Naive thymus-derived CD4-positive, alpha-beta T cell (primary cell): ENCODE measurements around the gene OVCH1. TPM values are rescaled to one million over a fixed set of nuclear protein-coding genes. Genes with fewer than 3 reads are reported as not detected.
"Not testable (repeated sequence)": the region's sequence is repeated elsewhere in the genome, so short reads cannot be mapped to it uniquely, and the experiment has no call there.

Experiments
- ATAC-seq: fragments of 150-1000 bp; cut with Tn5 transposase; 2 replicates; pipeline ENCODE4 v1.10.0; 2021; ENCODE audit warnings: mild to moderate bottlenecking, moderate library complexity
- CTCF ChIA-PET: fragments of 350-600 bp; sonication (Branson Sonifier 250); formaldehyde crosslinking; loops from one replicate; lab custom pipeline; 2021; ENCODE audit warnings: antibody characterized with exemption; lab: Charles Lee
- POLR2A ChIA-PET: fragments of 350-600 bp; sonication (Branson Sonifier 250); formaldehyde crosslinking; loops from one replicate; lab custom pipeline; 2021; ENCODE audit warnings: antibody characterized with exemption, inconsistent platforms; lab: Charles Lee
- DNase-seq, 9 donors: peaks; one replicate each; pipeline versions ENCODE4 v3.0.0 to v3.0.0-alpha.2; 2020 to 2022; ENCODE audit warnings: mixed read lengths in 1 of 9
- H3K27ac ChIP-seq: one replicate; pipeline ENCODE4 v1.7.0; 2013; ENCODE audit warnings: mild to moderate bottlenecking, low read depth, low read length, moderate library complexity
- H3K27me3 ChIP-seq, 2 donors: one replicate each; pipeline ENCODE4 v1.7.0; 2013; ENCODE audit warnings: low read length in 2 of 2, mild to moderate bottlenecking in 2 of 2, moderate library complexity in 2 of 2; ENCODE audit not compliant: control insufficient read depth in 2 of 2, insufficient read depth in 2 of 2
- H3K36me3 ChIP-seq, 3 experiments: 1 replicate in 2 of 3; 2 replicates in 1 of 3; pipeline ENCODE4 v1.7.0; 2013; ENCODE audit warnings: low read length in 3 of 3, mild to moderate bottlenecking in 3 of 3, moderate library complexity in 1 of 3; ENCODE audit not compliant: insufficient read depth in 3 of 3, control insufficient read depth in 2 of 3
- H3K4me1 ChIP-seq, 2 donors: one replicate each; pipeline ENCODE4 v1.7.0; 2013; ENCODE audit warnings: low read length in 2 of 2, mild to moderate bottlenecking in 2 of 2, moderate library complexity in 1 of 2; ENCODE audit not compliant: control insufficient read depth in 2 of 2, insufficient read depth in 2 of 2
- H3K4me3 ChIP-seq: 2 replicates; pipeline ENCODE4 v1.7.0; 2013; ENCODE audit warnings: mild to moderate bottlenecking, low read length
- H3K9me3 ChIP-seq, 3 experiments: 1 replicate in 2 of 3; 2 replicates in 1 of 3; pipeline ENCODE4 v1.7.0; 2013; ENCODE audit warnings: low read length in 3 of 3; ENCODE audit not compliant: control insufficient read depth in 2 of 3
- H3K27ac Mint-ChIP-seq, 9 donors: one replicate each; pipeline ENCODE4 v1.8.0; 2020 to 2022; ENCODE audit warnings: mixed read lengths in 9 of 9, mild to moderate bottlenecking in 8 of 9, moderate library complexity in 5 of 9, inconsistent platforms in 2 of 9
- H3K27me3 Mint-ChIP-seq, 5 donors: one replicate each; pipeline ENCODE4 v1.8.0; 2021 to 2022; ENCODE audit warnings: mixed read lengths in 5 of 5, mild to moderate bottlenecking in 1 of 5
- H3K36me3 Mint-ChIP-seq, 5 donors: one replicate each; pipeline ENCODE4 v1.8.0; 2020 to 2022; ENCODE audit warnings: mixed read lengths in 5 of 5, mild to moderate bottlenecking in 3 of 5, inconsistent platforms in 1 of 5
- H3K4me1 Mint-ChIP-seq, 7 donors: one replicate each; pipeline ENCODE4 v1.8.0; 2020 to 2022; ENCODE audit warnings: mixed read lengths in 7 of 7, mild to moderate bottlenecking in 3 of 7, inconsistent platforms in 1 of 7
- H3K4me3 Mint-ChIP-seq, 10 donors: one replicate each; pipeline ENCODE4 v1.8.0; 2020 to 2022; ENCODE audit warnings: mild to moderate bottlenecking in 10 of 10, mixed read lengths in 10 of 10, moderate library complexity in 6 of 10, inconsistent platforms in 2 of 10
- H3K9me3 Mint-ChIP-seq, 11 donors: one replicate each; pipeline ENCODE4 v1.8.0; 2020 to 2022; ENCODE audit warnings: mixed read lengths in 11 of 11, mild to moderate bottlenecking in 4 of 11, inconsistent platforms in 1 of 11, moderate library complexity in 1 of 11
- intact Hi-C, 2 donors: fragments of 100-400 bp; cut with micrococcal nuclease; formaldehyde crosslinking; loops; one replicate each; pipeline ENCODE4 v1.15.1; 2023
- polyA plus RNA-seq, 2 donors: library from polyadenylated mRNA; unstranded; fragments of 300-500 nt; fragmentation: Illumina TruSeq; gene quantifications; one replicate each; pipeline ENCODE4 v1.2.3, GENCODE V29; 2021
- total RNA-seq, 6 experiments: library from RNA in 5 of 6; stranded (reverse) in 5 of 6; gene quantifications; 1 replicate in 5 of 6; 2 replicates in 1 of 6; pipeline ENCODE4 v1.2.3 and lab custom pipeline; 2021 to 2026

OVCH1 gene
- total and polyA plus RNA-seq, 7 experiments from 2014 or later, result not detected

GRCh38 chr12:29438752-29439408, 58.6 kb downstream of the OVCH1 start:
- CTCF ChIA-PET, result no interaction called here
- peaks cover 0 to 27% (median 19%) of the 10 kb centered on the region in 5 donors for H3K27me3 Mint-ChIP-seq
- no peak overlapping the region for H3K27ac ChIP-seq
- no peaks in the 10 kb centered on the region for H3K4me1 Mint-ChIP-seq
- H3K9me3 ChIP-seq, result no peaks in the 10 kb centered on the region
- no peak for DNase-seq
- H3K4me3 Mint-ChIP-seq, result no peak overlapping the region
- H3K4me3 ChIP-seq, result no peak overlapping the region
- H3K27ac Mint-ChIP-seq, result no peak overlapping the region
- POLR2A ChIA-PET, result no interaction called here
- no peak for ATAC-seq
- H3K9me3 Mint-ChIP-seq, result peaks cover 0 to 9% (median 4%) of the 10 kb centered on the region in 11 donors
- H3K4me1 ChIP-seq, result no peaks in the 10 kb centered on the region
- H3K27me3 ChIP-seq, result no peaks in the 10 kb centered on the region
- intact Hi-C loops, result no loop called here
- H3K36me3 Mint-ChIP-seq, result peaks cover 0 to 7% (median 0%) of the 10 kb centered on the region in 5 donors
- no peaks in the 10 kb centered on the region for H3K36me3 ChIP-seq

DNA sequence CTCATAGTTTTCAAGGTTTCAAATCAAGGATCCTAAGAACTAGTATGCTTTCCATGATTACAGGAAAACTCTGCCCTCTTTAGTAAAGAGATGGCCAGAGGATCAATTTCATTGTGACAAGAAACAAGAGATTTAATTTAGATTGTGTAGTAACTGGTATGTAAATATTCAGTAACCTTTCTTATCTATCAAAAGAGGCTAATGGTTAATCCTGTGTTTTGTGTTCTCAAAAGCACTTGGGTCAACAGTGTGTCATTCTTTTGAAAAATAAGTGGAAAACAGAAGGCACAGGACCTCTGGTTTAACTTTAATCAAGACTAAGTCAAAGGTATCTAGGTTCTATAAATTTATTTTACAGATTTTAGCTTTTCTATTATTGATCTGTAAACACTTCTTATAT, 59.9 kb downstream of the OVCH1 start:
- H3K9me3 ChIP-seq, result no peaks in the 10 kb centered on the region
- no peaks in the 10 kb centered on the region for H3K27me3 ChIP-seq
- Mint-ChIP-seq H3K4me3 (no peak overlapping the region), H3K27me3 (peaks cover 0 to 29% (median 25%) of the 10 kb centered on the region in 5 donors), H3K27ac (no peak overlapping the region), H3K4me1 (no peaks in the 10 kb centered on the region), H3K36me3 (peaks cover 0 to 7% (median 0%) of the 10 kb centered on the region in 5 donors), H3K9me3 (peaks cover 0 to 9% (median 4%) of the 10 kb centered on the region in 11 donors)
- no peak overlapping the region for H3K27ac ChIP-seq
- H3K36me3 ChIP-seq, result no peaks in the 10 kb centered on the region
- ATAC-seq, result no peak
- intact Hi-C loops, result no loop called here
- H3K4me3 ChIP-seq, result no peak overlapping the region
- no peaks in the 10 kb centered on the region for H3K4me1 ChIP-seq
- POLR2A ChIA-PET, result no interaction called here
- no peak for DNase-seq
- CTCF ChIA-PET, result no interaction called here

- CTCF ChIA-PET, H3K4me1 Mint-ChIP-seq, DNase-seq, H3K4me3 ChIP-seq, POLR2A ChIA-PET, H3K27ac Mint-ChIP-seq, H3K4me3 Mint-ChIP-seq, ATAC-seq, H3K27ac ChIP-seq, intact Hi-C loops, H3K27me3 ChIP-seq, H3K9me3 Mint-ChIP-seq, H3K9me3 ChIP-seq, H3K36me3 ChIP-seq, H3K36me3 Mint-ChIP-seq, H3K4me1 ChIP-seq: not testable (repeated sequence)
- peaks cover 0 to 36% (median 29%) of the 10 kb centered on the region in 5 donors for H3K27me3 Mint-ChIP-seq
Measured at GRCh38 chr12:29436815-29437214, 60.7 kb downstream of the OVCH1 start.

GRCh38 chr12:29431513-29431912, 66.0 kb downstream of the OVCH1 start:
- H3K27ac ChIP-seq, result no peak overlapping the region
- Mint-ChIP-seq H3K4me3 (no peak overlapping the region), H3K27me3 (peaks cover 0 to 17% (median 10%) of the 10 kb centered on the region in 5 donors), H3K27ac (no peak overlapping the region), H3K9me3 (peaks cover 0 to 2% (median 0%) of the 10 kb centered on the region in 11 donors), H3K36me3 (peaks cover 0 to 1% (median 0%) of the 10 kb centered on the region in 5 donors), H3K4me1 (peaks cover 0 to 5% (median 0%) of the 10 kb centered on the region in 7 donors)
- intact Hi-C loops, result no loop called here
- no peak for DNase-seq
- H3K9me3 ChIP-seq, result no peaks in the 10 kb centered on the region
- ChIA-PET POLR2A (no interaction called here), CTCF (no interaction called here)
- H3K36me3 ChIP-seq, result no peaks in the 10 kb centered on the region
- no peaks in the 10 kb centered on the region for H3K4me1 ChIP-seq
- H3K4me3 ChIP-seq, result no peak overlapping the region
- no peaks in the 10 kb centered on the region for H3K27me3 ChIP-seq
- ATAC-seq, result no peak

DNA sequence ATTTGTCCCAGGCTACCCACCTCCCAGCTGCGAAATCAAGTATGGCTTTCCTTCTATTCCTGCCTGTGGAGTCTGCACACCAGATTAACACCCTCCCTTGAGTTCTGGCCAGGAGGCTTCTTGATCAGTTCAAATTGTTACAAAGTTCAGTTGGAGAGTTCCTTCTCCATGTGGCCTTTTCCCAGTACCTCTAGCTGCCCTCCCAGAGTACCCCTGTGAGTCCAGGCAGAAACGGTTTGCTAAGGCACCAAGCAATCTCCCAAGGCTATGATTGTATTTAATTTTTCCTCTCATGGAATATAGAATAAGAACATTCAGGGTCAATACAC, 66.8 kb downstream of the OVCH1 start:
- Mint-ChIP-seq H3K36me3 (no peaks in the 10 kb centered on the region), H3K4me1 (peaks cover 0 to 5% (median 0%) of the 10 kb centered on the region in 7 donors), H3K27me3 (peaks cover 0 to 17% (median 10%) of the 10 kb centered on the region in 5 donors), H3K27ac (no peak overlapping the region), H3K4me3 (no peak overlapping the region), H3K9me3 (peaks cover 0 to 2% (median 0%) of the 10 kb centered on the region in 11 donors)
- no peaks in the 10 kb centered on the region for H3K4me1 ChIP-seq
- no peaks in the 10 kb centered on the region for H3K36me3 ChIP-seq
- DNase-seq (no peak), ATAC-seq (no peak)
- CTCF ChIA-PET, result no interaction called here
- no peaks in the 10 kb centered on the region for H3K27me3 ChIP-seq
- no peaks in the 10 kb centered on the region for H3K9me3 ChIP-seq
- H3K4me3 ChIP-seq, result no peak overlapping the region
- intact Hi-C loops, result no loop called here
- H3K27ac ChIP-seq, result no peak overlapping the region
- POLR2A ChIA-PET, result no interaction called here

- no peaks in the 10 kb centered on the region for H3K27me3 ChIP-seq
- Mint-ChIP-seq H3K4me1 (peaks cover 0 to 5% (median 0%) of the 10 kb centered on the region in 7 donors), H3K27me3 (peaks cover 0 to 17% (median 10%) of the 10 kb centered on the region in 5 donors), H3K27ac (no peak overlapping the region), H3K9me3 (peaks cover 0 to 2% (median 0%) of the 10 kb centered on the region in 11 donors), H3K4me3 (no peak overlapping the region), H3K36me3 (no peaks in the 10 kb centered on the region)
- no peak for DNase-seq
- ATAC-seq, result no peak
- CTCF ChIA-PET, result no interaction called here
- intact Hi-C loops, result loop anchor here in 1 of 2 donors (2.0 to 5.0 kb wide), 3 partner anchors 61 to 343 kb away; no protein-coding TSS in a partner anchor
- no peaks in the 10 kb centered on the region for H3K36me3 ChIP-seq
- H3K9me3 ChIP-seq, result no peaks in the 10 kb centered on the region
- POLR2A ChIA-PET, result no interaction called here
- no peak overlapping the region for H3K27ac ChIP-seq
- no peaks in the 10 kb centered on the region for H3K4me1 ChIP-seq
- H3K4me3 ChIP-seq, result no peak overlapping the region
Measured at GRCh38 chr12:29429999-29430715, 67.3 kb downstream of the OVCH1 start.
